Suprapubic skin (tissue), 4 donors: ENCODE data around the gene WNK2. TPM values are rescaled to one million over a fixed set of nuclear protein-coding genes. Genes with fewer than 3 reads are reported as not detected.

Source experiments
- DNase-seq, 2 donors: peaks; one replicate each; pipeline ENCODE4 v3.0.0-alpha.2; 2019; ENCODE audit warnings: low spot score in 2 of 2
- H3K27ac ChIP-seq: fragments of 200-600 bp; sonication (generic); one replicate; pipeline ENCODE4 v1.5.1; 2019
- H3K27me3 ChIP-seq: fragments of 200-600 bp; sonication (generic); one replicate; pipeline ENCODE4 v1.5.1; 2019
- H3K36me3 ChIP-seq: fragments of 200-600 bp; sonication (generic); one replicate; pipeline ENCODE4 v1.5.1; 2019
- H3K4me1 ChIP-seq: fragments of 200-600 bp; sonication (generic); one replicate; pipeline ENCODE4 v1.5.1; 2019
- H3K4me3 ChIP-seq: fragments of 200-600 bp; sonication (generic); one replicate; pipeline ENCODE4 v1.5.1; 2019; ENCODE audit warnings: mild to moderate bottlenecking
- H3K9me3 ChIP-seq: fragments of 200-600 bp; sonication (generic); one replicate; pipeline ENCODE4 v1.5.1; 2019
- CTCF ChIP-seq, 2 donors: fragments of 200-600 bp in 1 of 2; fragments of 450-650 bp in 1 of 2; sonication (generic) in 1 of 2; IDR thresholded peaks; one replicate each; pipeline ENCODE4 v1.5.1; 2016 to 2019; ENCODE audit warnings: antibody characterized with exemption in 2 of 2, mild to moderate bottlenecking in 1 of 2, moderate library complexity in 1 of 2
- EP300 ChIP-seq: sonication (generic); formaldehyde crosslinking; IDR thresholded peaks from one replicate; pipeline ENCODE4 v1.6.1; 2017; ENCODE audit warnings: antibody characterized with exemption
- POLR2A ChIP-seq, 2 donors: fragments of 450-650 bp; IDR thresholded peaks; one replicate each; pipeline ENCODE4 v1.6.1; 2017; ENCODE audit warnings: antibody characterized with exemption in 2 of 2, mild to moderate bottlenecking in 2 of 2, moderate library complexity in 2 of 2
- POLR2AphosphoS5 ChIP-seq, 3 donors: sonication (generic); formaldehyde crosslinking; IDR thresholded peaks; one replicate each; pipeline ENCODE4 v1.6.1; 2017; ENCODE audit warnings: antibody characterized with exemption in 3 of 3
- WGBS: methylation state at CpG from one replicate; pipeline ENCODE4 v1.1.5; 2018; 5-methylcytosine and 5-hydroxymethylcytosine counted together
- total RNA-seq, 4 donors: library from RNA; depleted of rRNA; stranded (reverse); fragments of >200 nt; gene quantifications; one replicate each; pipeline ENCODE4 v1.1.0, GENCODE V29; 2016

WNK2 gene
- 10 to 100 TPM; 39.5 to 93.7 (median 45.3) TPM for total RNA-seq

GRCh38 chr9:93183663-93184431 is at the start of gene WNK2:
WNK2 (plus strand) TSS chr9:93184139; CDS start chr9:93184930, 791 bp downstream.
- H3K27me3 ChIP-seq: peaks cover 20% of the 10 kb centered on the region
- no peaks in the 10 kb centered on the region for H3K36me3 ChIP-seq
- H3K4me1 ChIP-seq: peaks cover 44% of the 10 kb centered on the region
- no peaks in the 10 kb centered on the region for H3K9me3 ChIP-seq
- H3K4me3 ChIP-seq: peak within 1 kb of the TSS; percentile 69
- peak in 1 of 2 donors; percentile 63 for DNase-seq
- TF ChIP-seq POLR2A (IDR thresholded peaks at IDR 0.05): no peak
- TF ChIP-seq EP300: no peak
- no peak for TF ChIP-seq CTCF (IDR thresholded peaks at IDR 0.05)
- no peak for TF ChIP-seq POLR2AphosphoS5 (IDR thresholded peaks at IDR 0.05)
- no CpG with 5 or more reads among the region's 82 CpGs for WGBS
- peak within 1 kb of the TSS; percentile 64 for H3K27ac ChIP-seq

- WGBS: 57% methylated on average over 7 of the region's 14 CpGs
- DNase-seq: no peak
- Histone ChIP-seq H3K27ac (peak overlapping the region; percentile 94), H3K36me3 (no peaks in the 10 kb centered on the region), H3K4me3 (peak overlapping the region; percentile 82), H3K4me1 (peaks cover 81% of the 10 kb centered on the region), H3K27me3 (no peaks in the 10 kb centered on the region), H3K9me3 (no peaks in the 10 kb centered on the region)
- TF ChIP-seq EP300 (no peak), POLR2AphosphoS5 (IDR thresholded peaks at IDR 0.05) (no peak), POLR2A (IDR thresholded peaks at IDR 0.05) (no peak), CTCF (IDR thresholded peaks at IDR 0.05) (no peak)
These were observed 49.0 kb upstream of the WNK2 start for GRCh38 chr9:93134740-93135444.

GRCh38 chr9:93136011-93136440 is 47.9 kb upstream of the WNK2 start:
- no peak for DNase-seq
- 22% methylated on average over 9 of the region's 11 CpGs for WGBS
- no peaks in the 10 kb centered on the region for H3K27me3 ChIP-seq
- peaks cover 78% of the 10 kb centered on the region for H3K4me1 ChIP-seq
- no peaks in the 10 kb centered on the region for H3K36me3 ChIP-seq
- peak overlapping the region; percentile 27 for H3K4me3 ChIP-seq
- no peaks in the 10 kb centered on the region for H3K9me3 ChIP-seq
- H3K27ac ChIP-seq: peak overlapping the region; percentile 54
- TF ChIP-seq CTCF (IDR thresholded peaks at IDR 0.05): no peak
- no peak for TF ChIP-seq EP300
- TF ChIP-seq POLR2A (IDR thresholded peaks at IDR 0.05): no peak
- TF ChIP-seq POLR2AphosphoS5 (IDR thresholded peaks at IDR 0.05): no peak

GRCh38 chr9:93137362-93137761 is 46.6 kb upstream of the WNK2 start:
- H3K27ac ChIP-seq: peak overlapping the region; percentile 54
- no peaks in the 10 kb centered on the region for H3K27me3 ChIP-seq
- H3K36me3 ChIP-seq: no peaks in the 10 kb centered on the region
- 50% methylated on average over 2 of the region's 11 CpGs for WGBS
- H3K4me3 ChIP-seq: no peak overlapping the region
- peaks cover 73% of the 10 kb centered on the region for H3K4me1 ChIP-seq
- no peak for DNase-seq
- TF ChIP-seq CTCF (IDR thresholded peaks at IDR 0.05) (no peak), POLR2AphosphoS5 (IDR thresholded peaks at IDR 0.05) (no peak), EP300 (no peak), POLR2A (IDR thresholded peaks at IDR 0.05) (no peak)
- no peaks in the 10 kb centered on the region for H3K9me3 ChIP-seq

GRCh38 chr9:93138171-93138764 is 45.7 kb upstream of the WNK2 start:
- no peaks in the 10 kb centered on the region for H3K36me3 ChIP-seq
- no peak overlapping the region for H3K27ac ChIP-seq
- no peak overlapping the region for H3K4me3 ChIP-seq
- no peaks in the 10 kb centered on the region for H3K9me3 ChIP-seq
- H3K27me3 ChIP-seq: no peaks in the 10 kb centered on the region
- no peak for DNase-seq
- H3K4me1 ChIP-seq: peaks cover 68% of the 10 kb centered on the region
- 86% methylated on average over 7 of the region's 7 CpGs for whole genome bisulfite sequencing
- TF ChIP-seq POLR2A (IDR thresholded peaks at IDR 0.05): no peak
- no peak for TF ChIP-seq CTCF (IDR thresholded peaks at IDR 0.05)
- TF ChIP-seq POLR2AphosphoS5 (IDR thresholded peaks at IDR 0.05): no peak
- no peak for TF ChIP-seq EP300
